ENCODE results near the gene SUMO3. TPM values are rescaled to one million over a fixed set of nuclear protein-coding genes. Genes with fewer than 3 reads are reported as not detected.

The SUMO3 gene
- total RNA-seq, 1 donor = 86.3 TPM

DNA sequence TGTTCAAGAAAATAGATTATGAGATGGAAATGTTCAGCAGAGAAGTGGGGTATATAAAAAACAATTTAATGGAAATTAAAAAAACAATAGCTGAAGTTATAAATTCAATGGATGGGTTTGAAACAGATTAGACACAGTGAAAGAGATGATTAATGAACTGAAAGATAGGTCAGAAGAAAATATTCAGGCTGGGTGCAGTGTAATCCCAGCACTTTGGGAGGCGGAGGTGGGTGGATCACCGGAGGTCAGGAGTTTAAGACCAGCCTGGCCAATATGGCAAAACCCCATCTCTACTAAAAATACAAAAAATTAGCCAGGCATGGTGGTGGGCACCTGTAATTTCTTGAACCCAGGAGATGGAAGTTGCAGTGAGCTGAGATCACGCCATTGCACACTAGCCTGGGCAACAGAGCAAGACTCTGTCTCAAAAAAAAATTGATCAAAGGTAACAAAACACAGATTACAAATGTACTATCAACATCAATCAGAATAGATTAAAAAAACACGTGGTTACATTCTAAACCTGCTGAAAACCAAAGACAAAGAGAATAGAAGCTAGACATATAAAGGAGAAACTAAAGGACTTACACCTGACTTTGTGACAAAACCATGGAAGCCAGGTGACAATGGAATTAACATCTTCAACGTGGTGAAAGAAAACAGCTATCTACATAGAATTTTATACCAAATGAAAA, 4.8 kb upstream of the SUMO3 start:
- Histone ChIP-seq H3K4me1 (ENCODE audit: insufficient read depth, low read length) (peaks cover 7% of the 10 kb centered on the region), H3K9me3 (ENCODE audit: low read depth, low read length) (peaks cover 12% of the 10 kb centered on the region), H3K27me3 (ENCODE audit: insufficient read depth, low read length) (no peaks in the 10 kb centered on the region), H3K4me3 (ENCODE audit: low read length) (no peak overlapping the region)

DNA sequence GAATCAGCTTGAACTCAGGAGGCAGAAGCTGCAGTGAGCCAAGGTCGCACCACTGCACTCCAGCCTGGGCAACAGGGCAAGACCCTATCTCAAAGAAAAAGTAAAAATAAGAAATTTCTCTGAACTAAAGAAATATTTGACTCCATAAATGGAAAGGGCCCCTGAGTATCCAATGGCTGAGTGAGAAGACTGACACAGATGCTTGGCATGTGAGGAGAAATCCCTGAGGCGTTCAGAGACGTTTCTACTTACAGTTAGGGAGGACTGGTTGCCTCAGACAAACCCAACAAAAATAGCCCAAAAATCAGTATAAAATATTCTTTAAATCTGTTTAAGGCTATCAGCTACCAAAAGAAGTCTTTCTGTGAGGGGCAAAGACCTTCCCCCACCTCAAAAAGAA, 3.0 kb upstream of the SUMO3 start:
- Histone ChIP-seq H3K4me1 (ENCODE audit: insufficient read depth, low read length) (peaks cover 17% of the 10 kb centered on the region), H3K9me3 (ENCODE audit: low read depth, low read length) (peaks cover 10% of the 10 kb centered on the region), H3K27me3 (ENCODE audit: insufficient read depth, low read length) (no peaks in the 10 kb centered on the region), H3K4me3 (ENCODE audit: low read length) (no peak overlapping the region)

DNA sequence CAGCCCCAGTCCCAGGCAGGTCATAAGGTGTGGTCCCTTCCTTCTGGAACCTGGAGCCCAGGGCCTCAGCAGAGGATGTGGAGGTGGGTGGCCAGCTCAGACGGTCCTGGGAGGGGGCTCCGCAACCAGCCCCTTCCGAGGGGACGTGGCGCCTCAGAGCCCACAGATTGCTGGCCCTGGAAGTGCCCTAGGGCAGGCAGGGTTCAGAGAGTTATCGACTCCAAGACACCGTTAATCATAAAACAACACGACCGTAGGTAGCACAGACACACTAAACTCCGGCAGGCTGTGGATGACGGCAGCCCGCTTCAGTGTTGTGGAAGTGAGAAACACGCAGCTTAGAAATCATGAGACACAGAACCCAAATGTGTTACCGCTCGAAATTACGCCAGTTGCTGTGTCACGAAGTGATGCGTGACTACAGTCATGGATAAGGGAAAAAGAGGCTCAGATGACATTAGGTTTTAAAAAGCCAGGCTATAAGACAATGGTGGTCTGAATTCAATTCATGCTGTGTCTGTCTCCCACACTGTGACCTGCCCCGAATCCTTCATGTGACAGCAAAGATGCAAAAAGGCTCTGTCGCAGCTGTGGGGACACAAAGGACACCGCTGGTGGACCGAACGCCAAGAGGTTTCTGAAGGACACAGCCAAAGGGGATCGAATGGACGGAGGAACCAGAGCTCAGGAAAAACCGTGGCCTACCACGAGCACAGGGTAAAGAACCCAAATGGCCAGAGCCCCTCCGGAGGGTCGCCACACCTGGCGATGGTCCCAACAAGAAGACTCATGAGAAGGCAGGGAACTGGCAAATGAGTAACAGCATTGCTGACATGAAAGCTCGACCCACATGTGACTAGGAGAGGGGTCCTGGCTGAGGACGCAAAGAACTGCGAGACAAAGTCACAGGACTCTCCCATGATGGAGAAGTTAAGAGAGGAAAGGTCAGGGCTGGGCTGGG, 1.7 kb upstream of the SUMO3 start:
- Histone ChIP-seq H3K4me3 (ENCODE audit: low read length) (no peak overlapping the region), H3K27me3 (ENCODE audit: insufficient read depth, low read length) (no peaks in the 10 kb centered on the region), H3K9me3 (ENCODE audit: low read depth, low read length) (peaks cover 10% of the 10 kb centered on the region), H3K4me1 (ENCODE audit: insufficient read depth, low read length) (peaks cover 17% of the 10 kb centered on the region)

DNA sequence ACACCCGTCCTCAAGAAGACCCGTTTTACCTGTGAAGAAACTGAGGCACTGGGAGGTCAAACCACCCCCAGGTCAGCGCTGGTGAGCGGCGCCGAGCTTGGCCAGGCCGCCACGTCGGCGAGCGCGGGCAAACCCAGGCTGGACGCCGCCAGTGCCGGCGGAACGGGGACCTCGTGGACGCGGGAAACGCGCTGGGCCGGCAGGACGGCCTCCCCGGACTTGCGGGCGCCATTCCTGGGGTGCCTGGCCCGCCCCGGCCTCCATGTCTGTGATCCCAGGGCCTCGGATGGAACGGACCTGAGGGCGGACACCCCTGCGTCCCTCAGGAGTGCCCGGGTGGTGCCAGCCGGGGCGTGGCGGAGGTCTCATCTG, 764 bp upstream of the SUMO3 start:
- Histone ChIP-seq H3K4me1 (ENCODE audit: insufficient read depth, low read length) (peaks cover 17% of the 10 kb centered on the region), H3K9me3 (ENCODE audit: low read depth, low read length) (peaks cover 10% of the 10 kb centered on the region), H3K4me3 (ENCODE audit: low read length) (peak overlapping the region; percentile 59)

DNA sequence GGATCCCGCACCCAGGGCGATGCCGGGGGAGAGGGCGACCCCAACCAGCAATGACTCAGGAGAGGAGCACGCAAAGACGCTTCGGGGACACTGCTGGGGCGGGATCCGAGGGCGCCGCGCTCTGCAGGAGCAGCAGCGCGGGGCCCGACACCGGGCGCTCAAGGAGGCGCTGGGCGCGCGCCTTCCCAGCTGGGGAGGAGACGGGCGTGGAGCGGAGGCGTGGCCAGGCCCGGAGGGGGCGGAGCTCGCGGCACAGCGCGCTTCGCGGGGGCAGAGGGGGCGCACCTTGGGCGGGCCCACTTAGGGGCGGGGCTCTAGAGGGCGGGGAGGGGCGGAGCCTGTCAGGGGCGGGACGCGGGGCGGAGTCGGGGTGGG, 369 bp downstream of the SUMO3 start:
- Histone ChIP-seq H3K4me3 (ENCODE audit: low read length) (peak overlapping the region; percentile 59), H3K9me3 (ENCODE audit: low read depth, low read length) (peaks cover 2% of the 10 kb centered on the region), H3K4me1 (ENCODE audit: insufficient read depth, low read length) (peaks cover 17% of the 10 kb centered on the region), H3K27me3 (ENCODE audit: insufficient read depth, low read length) (no peaks in the 10 kb centered on the region)

More for the DNA sequence above, 764 bp upstream of the SUMO3 start:
- no peaks in the 10 kb centered on the region for H3K27me3 ChIP-seq (ENCODE audit: insufficient read depth, low read length)

DNA sequence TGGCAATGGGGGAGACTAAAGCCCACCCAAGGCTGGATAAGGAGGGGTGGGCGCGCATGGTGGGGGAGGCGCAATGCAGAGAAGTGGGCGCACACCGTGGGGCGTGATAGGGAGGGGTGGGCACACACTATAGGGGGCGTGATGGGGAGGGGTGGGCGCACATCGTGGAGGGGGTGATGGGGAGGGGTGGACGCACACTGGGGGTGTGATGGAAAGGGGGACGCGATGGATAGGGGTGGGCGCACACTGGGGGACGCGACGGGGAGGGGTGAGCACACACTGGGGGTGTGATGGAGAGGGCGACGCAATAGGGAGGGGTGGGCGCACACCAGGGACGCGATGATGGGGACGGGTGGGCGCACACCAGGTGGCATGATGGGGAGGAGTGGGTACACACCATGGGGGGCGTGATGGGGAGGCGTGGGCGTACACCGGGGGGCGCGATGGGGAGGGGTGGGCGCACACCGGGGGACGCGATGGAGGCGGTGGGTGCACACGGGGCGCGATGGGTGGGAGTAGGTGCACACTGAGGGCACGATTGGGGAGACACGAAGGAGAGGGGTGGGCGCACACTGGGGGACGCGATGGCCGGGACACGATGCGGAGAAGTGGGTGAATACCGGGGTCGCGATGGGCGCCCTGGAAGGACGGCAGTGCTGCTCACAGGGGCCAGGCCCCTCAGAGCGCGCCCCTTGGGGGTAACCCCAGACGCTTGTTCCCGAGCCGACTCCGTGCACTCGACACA, 929 bp downstream of the SUMO3 start:
- H3K9me3 ChIP-seq (ENCODE audit: low read depth, low read length) = no peaks in the 10 kb centered on the region
- no peaks in the 10 kb centered on the region for H3K27me3 ChIP-seq (ENCODE audit: insufficient read depth, low read length)
- H3K4me3 ChIP-seq (ENCODE audit: low read length) = peak overlapping the region; percentile 59

DNA sequence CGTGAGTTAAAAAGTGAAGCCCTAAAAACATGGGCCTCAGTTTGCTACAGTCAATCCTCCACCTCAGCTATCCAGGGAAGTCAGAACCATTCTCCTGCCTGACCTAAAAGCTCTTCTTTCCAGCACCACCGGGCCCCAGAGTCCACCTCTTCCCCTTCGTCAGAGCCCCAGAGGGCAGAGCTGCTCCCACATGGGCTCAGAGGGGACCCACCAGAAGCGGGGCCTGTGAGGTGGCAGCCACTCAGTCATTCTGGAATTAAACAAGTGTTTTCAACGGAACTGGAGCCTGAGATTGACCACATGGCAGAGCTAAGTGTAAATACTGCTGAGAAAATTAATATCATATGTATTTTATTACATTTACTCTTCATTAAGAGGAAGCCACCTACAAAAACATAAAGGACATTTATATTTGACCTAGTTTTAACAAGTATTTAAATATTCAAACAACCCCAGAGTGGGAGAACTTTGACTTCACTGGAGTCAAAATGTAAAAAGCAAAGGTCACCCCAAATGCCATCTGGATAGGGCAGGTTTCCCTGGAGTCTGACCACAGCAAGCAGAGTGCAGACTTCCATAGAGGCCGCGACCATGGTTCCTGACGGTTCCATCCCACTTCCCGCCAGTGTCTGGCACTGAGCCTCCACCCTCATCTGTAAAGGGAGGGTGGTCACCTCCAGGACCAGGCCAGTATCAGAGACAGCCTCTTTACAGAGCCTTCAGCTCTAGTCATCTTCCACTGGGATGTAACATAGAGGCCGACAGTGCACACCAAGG, 1.8 kb downstream of the SUMO3 start:
- H3K27me3 ChIP-seq (ENCODE audit: insufficient read depth, low read length) = no peaks in the 10 kb centered on the region
- no peaks in the 10 kb centered on the region for H3K9me3 ChIP-seq (ENCODE audit: low read depth, low read length)
- peaks cover 17% of the 10 kb centered on the region for H3K4me1 ChIP-seq (ENCODE audit: insufficient read depth, low read length)
- H3K4me3 ChIP-seq (ENCODE audit: low read length) = no peak overlapping the region

More for the DNA sequence above, 929 bp downstream of the SUMO3 start:
- peaks cover 17% of the 10 kb centered on the region for H3K4me1 ChIP-seq (ENCODE audit: insufficient read depth, low read length)

DNA sequence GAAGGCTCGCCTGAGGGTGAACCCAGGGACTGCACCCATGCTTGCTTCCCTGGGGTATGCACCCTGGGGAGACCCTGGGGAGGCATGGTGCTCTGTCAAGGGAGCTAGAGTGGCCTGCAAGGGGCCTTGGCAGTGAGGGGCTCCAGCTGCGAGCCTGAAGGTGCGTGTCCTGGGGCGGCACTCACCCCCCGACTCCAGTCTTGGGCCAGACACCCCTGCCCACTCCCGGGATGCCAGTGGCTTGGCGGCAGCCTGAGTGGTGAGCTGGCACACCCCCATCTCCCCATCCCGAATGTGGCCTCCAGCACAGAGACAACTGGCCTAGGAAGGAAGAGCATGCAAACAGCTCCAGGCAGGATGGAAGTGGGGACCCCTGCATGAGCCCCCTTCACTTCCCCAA, 2.6 kb downstream of the SUMO3 start:
- Histone ChIP-seq H3K4me1 (ENCODE audit: insufficient read depth, low read length) (peaks cover 17% of the 10 kb centered on the region), H3K9me3 (ENCODE audit: low read depth, low read length) (no peaks in the 10 kb centered on the region), H3K27me3 (ENCODE audit: insufficient read depth, low read length) (no peaks in the 10 kb centered on the region), H3K4me3 (ENCODE audit: low read length) (no peak overlapping the region)

DNA sequence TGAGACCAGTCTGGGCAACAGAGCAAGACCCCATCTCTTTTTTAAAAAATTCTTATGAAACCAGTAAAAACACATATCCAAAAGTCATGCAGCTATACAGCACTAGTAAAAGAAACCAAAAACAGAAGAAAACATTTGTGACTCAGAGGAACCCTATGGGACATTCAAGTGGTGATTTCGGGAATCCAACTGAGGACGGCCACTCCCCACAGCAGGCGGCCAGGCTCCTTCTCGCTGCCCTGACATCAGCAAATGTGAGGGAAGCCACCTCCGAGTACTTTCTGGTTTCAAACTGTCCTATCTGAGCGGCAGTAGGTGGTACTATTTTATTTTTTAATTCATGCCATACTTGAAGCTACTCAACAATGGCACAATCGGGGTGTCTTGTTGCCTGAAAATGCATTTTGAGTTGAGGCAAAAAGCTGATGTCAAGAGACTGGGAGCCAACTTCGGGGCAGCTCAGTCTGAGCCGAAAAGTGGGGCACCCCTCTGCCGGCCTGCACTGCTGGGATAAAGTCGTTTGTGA, 3.3 kb downstream of the SUMO3 start:
- no peaks in the 10 kb centered on the region for H3K27me3 ChIP-seq (ENCODE audit: insufficient read depth, low read length)
- no peaks in the 10 kb centered on the region for H3K9me3 ChIP-seq (ENCODE audit: low read depth, low read length)
- no peak overlapping the region for H3K4me3 ChIP-seq (ENCODE audit: low read length)
- peaks cover 17% of the 10 kb centered on the region for H3K4me1 ChIP-seq (ENCODE audit: insufficient read depth, low read length)

DNA sequence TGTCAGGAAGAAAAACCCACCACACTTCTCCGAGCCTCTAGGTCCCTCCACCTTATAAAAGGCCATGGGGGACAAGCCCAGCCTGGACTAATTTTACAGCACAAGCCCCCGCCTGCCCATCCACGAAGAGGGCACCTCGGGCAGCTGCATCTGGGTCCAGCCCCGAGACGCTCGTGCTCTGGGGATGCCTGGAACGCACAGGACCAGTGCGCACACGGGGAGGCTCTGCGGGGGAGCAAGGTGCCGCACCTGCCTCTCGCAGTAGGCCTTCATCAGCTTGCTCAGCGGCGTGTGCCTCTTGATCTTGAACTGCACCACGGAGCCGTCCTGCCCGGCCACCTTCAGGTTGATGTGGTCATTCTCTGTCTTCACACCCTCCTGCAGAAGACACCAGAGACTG, 4.1 kb downstream of the SUMO3 start:
- Histone ChIP-seq H3K27me3 (ENCODE audit: insufficient read depth, low read length) (no peaks in the 10 kb centered on the region), H3K4me1 (ENCODE audit: insufficient read depth, low read length) (peaks cover 15% of the 10 kb centered on the region), H3K4me3 (ENCODE audit: low read length) (no peak overlapping the region), H3K9me3 (ENCODE audit: low read depth, low read length) (no peaks in the 10 kb centered on the region)

DNA sequence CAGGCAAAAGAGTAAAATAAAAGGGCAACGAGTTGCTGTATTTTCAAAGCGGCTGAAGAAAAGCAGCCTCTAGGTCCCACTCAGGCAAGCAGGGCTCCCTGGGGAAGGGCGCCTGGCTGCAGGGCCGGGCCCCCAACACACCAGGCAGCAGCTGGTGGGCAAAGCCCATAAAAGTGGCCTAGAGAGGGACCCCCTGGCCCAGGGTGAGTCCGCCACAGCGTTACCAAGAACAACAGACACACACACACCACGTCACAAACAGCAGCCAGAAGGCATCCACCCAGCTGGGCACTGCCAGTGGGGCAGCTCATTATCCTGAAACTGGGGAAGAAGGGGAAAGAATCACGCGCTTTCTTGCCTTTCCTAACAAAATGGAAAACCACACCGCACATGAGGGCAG, 4.7 kb downstream of the SUMO3 start:
- Histone ChIP-seq H3K4me1 (ENCODE audit: insufficient read depth, low read length) (peaks cover 10% of the 10 kb centered on the region), H3K9me3 (ENCODE audit: low read depth, low read length) (no peaks in the 10 kb centered on the region), H3K4me3 (ENCODE audit: low read length) (no peak overlapping the region), H3K27me3 (ENCODE audit: insufficient read depth, low read length) (no peaks in the 10 kb centered on the region)

DNA sequence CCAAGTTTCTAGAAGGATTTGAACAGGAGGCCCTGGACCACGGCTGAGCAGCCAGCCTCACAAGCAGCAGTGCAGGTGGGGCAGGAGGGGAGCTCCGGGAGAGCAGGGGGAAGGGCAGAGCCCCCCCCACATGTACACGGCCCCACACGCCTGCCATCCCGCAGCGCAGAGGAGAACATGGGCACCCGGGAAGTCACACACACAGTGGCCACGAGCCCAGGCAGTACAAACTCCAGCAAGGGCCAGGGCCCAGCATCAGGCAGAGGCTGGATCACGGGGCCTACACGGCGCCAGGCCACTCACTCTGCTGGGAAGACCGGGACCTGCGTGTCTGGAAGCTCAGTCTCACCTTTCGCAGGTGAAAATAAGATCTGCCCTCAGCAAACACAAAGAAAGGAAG, 5.2 kb downstream of the SUMO3 start:
- Histone ChIP-seq H3K4me1 (ENCODE audit: insufficient read depth, low read length) (peaks cover 10% of the 10 kb centered on the region), H3K27me3 (ENCODE audit: insufficient read depth, low read length) (no peaks in the 10 kb centered on the region), H3K9me3 (ENCODE audit: low read depth, low read length) (no peaks in the 10 kb centered on the region), H3K4me3 (ENCODE audit: low read length) (no peak overlapping the region)

DNA sequence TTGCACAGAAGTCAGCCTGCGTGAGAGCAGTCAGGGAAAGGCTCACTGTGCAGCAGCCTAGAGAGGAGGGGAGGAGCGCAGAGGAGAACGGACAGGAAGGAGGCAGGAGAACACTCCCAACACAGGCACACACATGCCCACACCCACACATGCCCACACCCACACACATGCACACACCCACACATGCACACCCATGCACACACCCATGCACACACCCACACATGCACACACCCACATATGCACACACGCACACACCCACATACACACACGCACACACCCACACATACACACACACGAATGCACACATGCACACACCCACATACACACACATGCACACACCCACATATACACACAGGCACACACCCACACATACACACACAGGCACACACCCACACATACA, 7.1 kb downstream of the SUMO3 start:
- Histone ChIP-seq H3K9me3 (ENCODE audit: low read depth, low read length) (no peaks in the 10 kb centered on the region), H3K4me1 (ENCODE audit: insufficient read depth, low read length) (no peaks in the 10 kb centered on the region), H3K27me3 (ENCODE audit: insufficient read depth, low read length) (no peaks in the 10 kb centered on the region), H3K4me3 (ENCODE audit: low read length) (no peak overlapping the region)

DNA sequence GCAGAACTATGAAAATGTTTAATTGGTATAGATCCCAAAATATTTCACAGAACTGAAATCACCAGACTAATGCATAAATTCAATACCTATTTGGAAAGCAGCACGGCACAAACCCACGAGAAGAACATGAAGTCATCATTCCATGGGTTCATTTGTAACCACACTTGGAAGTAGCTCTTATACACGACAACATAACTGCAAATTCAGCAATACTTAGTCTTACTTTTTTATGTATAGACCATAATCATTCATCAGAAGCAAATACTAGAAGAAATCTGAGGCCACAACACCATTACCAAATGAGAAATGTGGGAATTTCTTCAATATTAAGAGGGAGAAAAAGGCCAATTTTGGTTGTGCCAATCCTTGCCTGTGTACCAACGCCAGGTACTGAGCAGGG, 12.0 kb downstream of the SUMO3 start:
- Histone ChIP-seq H3K9me3 (ENCODE audit: low read depth, low read length) (no peaks in the 10 kb centered on the region), H3K4me1 (ENCODE audit: insufficient read depth, low read length) (peaks cover 13% of the 10 kb centered on the region), H3K27me3 (ENCODE audit: insufficient read depth, low read length) (no peaks in the 10 kb centered on the region), H3K4me3 (ENCODE audit: low read length) (no peak overlapping the region)

Measured in mononuclear cell (primary cell).